Hepatocyte (in vitro differentiated cells): ENCODE data around the gene CSPG4. TPM values are rescaled to one million over a fixed set of nuclear protein-coding genes. Genes with fewer than 3 reads are reported as not detected.

ENCODE experiments used
- DNase-seq: peaks from one replicate; pipeline ENCODE4 v3.0.0-alpha.2; 2016; ENCODE audit warnings: low spot score
- H2AFZ ChIP-seq: fragments of 200-600 bp; sonication (generic); 2 replicates; pipeline ENCODE4 v1.6.0; 2016; ENCODE audit warnings: antibody characterized with exemption, mild to moderate bottlenecking
- H3K27ac ChIP-seq: fragments of 200-600 bp; sonication (generic); 2 replicates; pipeline ENCODE4 v1.5.1; 2016; ENCODE audit warnings: mild to moderate bottlenecking
- H3K27me3 ChIP-seq: fragments of 200-600 bp; sonication (generic); 2 replicates; pipeline ENCODE4 v1.6.1; 2016
- H3K36me3 ChIP-seq: fragments of 200-600 bp; sonication (generic); replicated peaks from 2 replicates; pipeline ENCODE4 v1.5.1; 2016; ENCODE audit warnings: low read depth; ENCODE audit not compliant: insufficient read depth
- H3K4me1 ChIP-seq: fragments of 200-600 bp; sonication (generic); 2 replicates; pipeline ENCODE4 v1.5.1; 2016; ENCODE audit warnings: mild to moderate bottlenecking, moderate library complexity; ENCODE audit not compliant: insufficient read depth
- H3K4me2 ChIP-seq: fragments of 200-600 bp; sonication (generic); 2 replicates; pipeline ENCODE4 v1.6.0; 2016
- H3K4me3 ChIP-seq: fragments of 200-600 bp; sonication (generic); 2 replicates; pipeline ENCODE4 v1.5.1; 2016; ENCODE audit warnings: mild to moderate bottlenecking
- H3K79me2 ChIP-seq: fragments of 200-600 bp; sonication (generic); 2 replicates; pipeline ENCODE4 v1.6.0; 2017; ENCODE audit warnings: mild to moderate bottlenecking
- H3K9me2 ChIP-seq: fragments of 200-600 bp; sonication (generic); replicated peaks from 2 replicates; pipeline ENCODE4 v1.6.0; 2017; ENCODE audit warnings: mild to moderate bottlenecking; ENCODE audit not compliant: insufficient read depth
- H3K9me3 ChIP-seq: fragments of 200-600 bp; sonication (generic); 2 replicates; pipeline ENCODE4 v1.5.1; 2016; ENCODE audit warnings: low read depth, mild to moderate bottlenecking
- H4K20me1 ChIP-seq: fragments of 200-600 bp; sonication (generic); 2 replicates; pipeline ENCODE4 v1.6.0; 2016; ENCODE audit warnings: mild to moderate bottlenecking; ENCODE audit not compliant: insufficient read depth, poor library complexity, severe bottlenecking
- CTCF ChIP-seq: fragments of 200-600 bp; sonication (generic); IDR thresholded peaks from 2 replicates; pipeline ENCODE4 v1.5.1; 2016; ENCODE audit warnings: antibody characterized with exemption, mild to moderate bottlenecking; ENCODE audit not compliant: poor library complexity
- EZH2 ChIP-seq: fragments of 200-600 bp; sonication (generic); IDR thresholded peaks from 2 replicates; pipeline ENCODE4 v1.6.1; 2016; ENCODE audit warnings: antibody characterized with exemption, mild to moderate bottlenecking, borderline replicate concordance
- EZH2phosphoT487 ChIP-seq: fragments of 200-600 bp; sonication (generic); IDR thresholded peaks from one replicate; pipeline ENCODE4 v1.6.1; 2018; ENCODE audit warnings: antibody characterized with exemption, mild to moderate bottlenecking, low read depth, moderate library complexity; ENCODE audit not compliant: unreplicated experiment, severe bottlenecking
- WGBS: methylation state at CpG from one replicate; pipeline ENCODE4 v1.1.6; 2016; ENCODE audit warnings: low lambda C conversion rate; ENCODE audit errors: missing lambda C conversion rate; 5-methylcytosine and 5-hydroxymethylcytosine counted together
- polyA plus RNA-seq: library from polyadenylated mRNA; unstranded; fragments of >200 nt; fragmentation: Nextera tagmentation; extraction: Ambion mirVana; gene quantifications from 2 replicates; pipeline ENCODE4 v1.2.1, GENCODE V29; 2016
- total RNA-seq: library from RNA; depleted of rRNA; stranded (reverse); fragments of >200 nt; gene quantifications from 2 replicates; pipeline ENCODE4 v1.2.3, GENCODE V29; 2014

The CSPG4 gene
- total and polyA plus RNA-seq, 2 experiments from 2014 or later = 6.4 to 7.8 TPM

- no peaks in the 10 kb centered on the region for H3K9me2 ChIP-seq
- H3K36me3 ChIP-seq = no peaks in the 10 kb centered on the region
- no peak for TF ChIP-seq EZH2phosphoT487
- no peak for TF ChIP-seq EZH2
- TF ChIP-seq CTCF = no peak
- H3K27me3 ChIP-seq = no peaks in the 10 kb centered on the region
- no peak overlapping the region for H3K4me3 ChIP-seq
- H3K79me2 ChIP-seq = no peaks in the 10 kb centered on the region
- no peaks in the 10 kb centered on the region for H3K9me3 ChIP-seq
- WGBS = 82% methylated on average over 8 of the region's 8 CpGs
- no peaks in the 10 kb centered on the region for H4K20me1 ChIP-seq
- H3K4me1 ChIP-seq = peaks cover 13% of the 10 kb centered on the region
- H3K4me2 ChIP-seq = peak overlapping the region; percentile 48
- no peak overlapping the region for H2AFZ ChIP-seq
- peak; percentile 37 for DNase-seq
- peak overlapping the region; percentile 79 for H3K27ac ChIP-seq
These were observed 10.7 kb upstream of the CSPG4 start for GRCh38 chr15:75723171-75723846.

DNA sequence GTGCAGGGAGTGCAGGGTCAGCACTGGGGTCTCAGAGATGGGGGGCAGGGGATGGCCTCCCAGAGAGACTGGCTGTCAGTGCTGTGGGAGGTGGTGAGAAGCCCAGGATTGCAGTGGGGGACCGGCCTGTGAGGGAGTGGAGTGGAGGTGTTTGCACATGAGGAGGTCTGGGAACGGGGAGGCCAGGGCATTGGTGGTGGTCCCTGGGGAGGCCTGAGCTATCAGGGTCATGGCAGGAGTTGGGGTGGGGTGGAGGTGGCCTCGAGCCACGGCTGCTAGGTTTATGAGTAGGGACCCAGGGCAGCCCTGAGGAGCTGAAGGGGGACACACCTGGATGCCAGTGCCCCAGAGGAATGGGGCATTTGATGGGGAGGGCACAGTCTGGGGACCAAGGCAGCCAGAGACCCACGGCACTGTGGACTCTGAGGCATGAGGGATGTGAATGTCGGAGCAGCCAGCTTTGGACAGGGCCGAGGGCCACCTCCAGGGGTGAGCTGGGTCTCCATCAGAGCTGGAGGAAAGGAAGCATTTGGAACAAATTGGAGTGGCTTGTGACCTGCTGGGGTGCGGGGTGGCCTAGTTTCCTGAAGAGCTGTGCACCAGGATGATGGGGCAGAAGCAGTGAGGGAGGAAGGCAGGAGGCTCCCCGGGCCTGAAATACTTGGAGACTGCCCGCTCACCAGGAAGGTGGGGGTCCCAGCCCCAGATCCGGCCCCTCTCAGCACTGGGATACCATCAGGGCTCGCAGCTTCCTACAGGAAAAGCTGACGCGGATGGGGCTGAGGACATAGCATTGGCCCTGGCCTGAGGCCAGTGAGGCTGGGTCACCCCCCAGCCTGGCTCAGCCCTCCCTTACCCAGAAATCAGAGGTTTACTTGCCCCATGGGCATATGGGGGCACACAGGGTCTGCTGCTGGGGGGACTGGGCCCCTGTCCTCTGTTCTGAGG is 9.5 kb upstream of the CSPG4 start:
- no peak overlapping the region for H3K27ac ChIP-seq
- 90% methylated on average over 14 of the region's 14 CpGs for WGBS
- DNase-seq = no peak

GRCh38 chr15:75721480-75721922 is 8.9 kb upstream of the CSPG4 start:
- H3K9me3 ChIP-seq = no peaks in the 10 kb centered on the region
- peaks cover 13% of the 10 kb centered on the region for H3K4me1 ChIP-seq
- 94% methylated on average over 7 of the region's 12 CpGs for WGBS
- H3K4me3 ChIP-seq = no peak overlapping the region
- DNase-seq = no peak
- H3K79me2 ChIP-seq = no peaks in the 10 kb centered on the region
- no peak overlapping the region for H3K27ac ChIP-seq
- H2AFZ ChIP-seq = no peak overlapping the region
- no peaks in the 10 kb centered on the region for H3K36me3 ChIP-seq
- no peaks in the 10 kb centered on the region for H4K20me1 ChIP-seq
- no peaks in the 10 kb centered on the region for H3K27me3 ChIP-seq
- no peak overlapping the region for H3K4me2 ChIP-seq
- H3K9me2 ChIP-seq = no peaks in the 10 kb centered on the region
- TF ChIP-seq EZH2 = no peak
- no peak for TF ChIP-seq CTCF

More for the DNA sequence above, 9.5 kb upstream of the CSPG4 start:
- Histone ChIP-seq H2AFZ (no peak overlapping the region), H3K27me3 (no peaks in the 10 kb centered on the region), H3K9me2 (no peaks in the 10 kb centered on the region), H3K36me3 (no peaks in the 10 kb centered on the region), H4K20me1 (no peaks in the 10 kb centered on the region), H3K79me2 (no peaks in the 10 kb centered on the region), H3K9me3 (no peaks in the 10 kb centered on the region), H3K4me1 (peaks cover 13% of the 10 kb centered on the region), H3K4me3 (no peak overlapping the region), H3K4me2 (no peak overlapping the region)
- TF ChIP-seq EZH2 (no peak), EZH2phosphoT487 (no peak), CTCF (no peak)
